ENCODE data around the gene FGFR2.

DNA sequence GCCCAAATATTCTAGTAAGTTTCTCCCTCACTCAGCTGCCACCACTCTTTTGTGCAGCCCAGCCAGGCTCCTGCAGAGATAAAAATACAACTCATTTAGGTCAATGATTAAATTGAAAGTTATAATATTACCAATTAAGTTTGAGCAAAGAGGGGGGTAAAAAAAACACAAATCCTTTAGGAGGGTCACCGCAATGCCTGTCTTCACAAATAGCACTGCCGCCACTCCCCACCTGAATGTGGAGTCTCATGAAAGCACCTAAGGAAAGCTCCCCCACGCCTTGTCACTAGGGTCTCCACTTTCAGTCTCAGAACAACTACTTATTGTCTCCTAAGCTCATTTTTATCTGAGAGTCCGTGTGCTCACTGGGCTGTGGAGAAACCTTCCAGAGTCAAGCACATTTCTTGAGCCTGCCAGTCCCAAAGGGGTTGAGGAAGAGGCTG, 148.7 kb downstream of the FGFR2 start:
- TF ChIP-seq, protein P1, sequence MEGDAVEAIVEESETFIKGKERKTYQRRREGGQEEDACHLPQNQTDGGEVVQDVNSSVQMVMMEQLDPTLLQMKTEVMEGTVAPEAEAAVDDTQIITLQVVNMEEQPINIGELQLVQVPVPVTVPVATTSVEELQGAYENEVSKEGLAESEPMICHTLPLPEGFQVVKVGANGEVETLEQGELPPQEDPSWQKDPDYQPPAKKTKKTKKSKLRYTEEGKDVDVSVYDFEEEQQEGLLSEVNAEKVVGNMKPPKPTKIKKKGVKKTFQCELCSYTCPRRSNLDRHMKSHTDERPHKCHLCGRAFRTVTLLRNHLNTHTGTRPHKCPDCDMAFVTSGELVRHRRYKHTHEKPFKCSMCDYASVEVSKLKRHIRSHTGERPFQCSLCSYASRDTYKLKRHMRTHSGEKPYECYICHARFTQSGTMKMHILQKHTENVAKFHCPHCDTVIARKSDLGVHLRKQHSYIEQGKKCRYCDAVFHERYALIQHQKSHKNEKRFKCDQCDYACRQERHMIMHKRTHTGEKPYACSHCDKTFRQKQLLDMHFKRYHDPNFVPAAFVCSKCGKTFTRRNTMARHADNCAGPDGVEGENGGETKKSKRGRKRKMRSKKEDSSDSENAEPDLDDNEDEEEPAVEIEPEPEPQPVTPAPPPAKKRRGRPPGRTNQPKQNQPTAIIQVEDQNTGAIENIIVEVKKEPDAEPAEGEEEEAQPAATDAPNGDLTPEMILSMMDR (IDR thresholded peaks at IDR 0.05), result no peak
- no peak for TF ChIP-seq POLR2A (IDR thresholded peaks at IDR 0.05)
- no peak for TF ChIP-seq POLR2AphosphoS5 (IDR thresholded peaks at IDR 0.05)

All from breast epithelium (tissue), 3 donors.